ENCODE results near the gene APOM. TPM values are rescaled to one million over a fixed set of nuclear protein-coding genes. Genes with fewer than 3 reads are reported as not detected.

The APOM gene
- total and polyA plus RNA-seq, 2 of the 4 experiments (the other 2 are of a cell fraction): 1.4 to 3.8 TPM

- H3K9me1 ChIP-seq (ENCODE audit: insufficient read depth, low read length): 0 out of 2 replicates have a peak, but pooled peaks cover 5% of the 10 kb centered on the region
- no peak overlapping the region for H2AK9ac ChIP-seq (replicated peaks; ENCODE audit: low read depth, low read length, poor library complexity)
- H2AK5ac ChIP-seq (ENCODE audit: low read depth, low read length): no peak overlapping the region
- BruUV-seq (replicated peaks): no TSS peak
- peaks cover 3% of the 10 kb centered on the region; the same call in 1 of the 2 replicates for H3K4me1 ChIP-seq (ENCODE audit: control insufficient read depth, insufficient read depth, low read length)
- H3K9me3 ChIP-seq (ENCODE audit: control insufficient read depth, insufficient read depth, low read length): no peaks in the 10 kb centered on the region
- no peak overlapping the region for H2BK5ac ChIP-seq (ENCODE audit: low read depth, low read length, poor library complexity, severe bottlenecking)
- no peak overlapping the region for H3K27ac ChIP-seq (ENCODE audit: insufficient read depth, low read length)
- peaks cover 0 to 2% of the 10 kb centered on the region in 2 experiments; a peak in 1 of 4 replicates for H3K79me1 ChIP-seq (ENCODE audit: low read depth in 1 of 2, low read length in 2 of 2)
- ATAC-seq (ENCODE audit: low read depth): no peak
- dilution Hi-C loops (cut with HindIII; ENCODE audit: low sequenced_read_pairs, unreplicated experiment): no loop called here
- no peak overlapping the region for H2BK120ac ChIP-seq (ENCODE audit: low read depth, low read length)
- no peaks in the 10 kb centered on the region for H3K27me3 ChIP-seq (ENCODE audit: control insufficient read depth, insufficient read depth, low read length)
- no peak overlapping the region for H3K4me3 ChIP-seq (ENCODE audit: insufficient read depth, low read depth, low read length)
- H4K5ac ChIP-seq (ENCODE audit: low read depth, low read length): no peak overlapping the region
- intact Hi-C loops (cut with micrococcal nuclease): no loop called here
- H4K8ac ChIP-seq (ENCODE audit: low read depth in 2 of 2, low read length in 2 of 2): no peak overlapping the region
- ChIA-PET POLR2A (ENCODE audit: unreplicated experiment) (no interaction called here), CTCF (no interaction called here)
- H3K14ac ChIP-seq (replicated peaks; ENCODE audit: low read depth, low read length): no peak overlapping the region
- peaks cover 62% of the 10 kb centered on the region for H3K36me3 ChIP-seq (ENCODE audit: control insufficient read depth, insufficient read depth, low read length)
- H2BK20ac ChIP-seq (ENCODE audit: low read depth, low read length): no peak overlapping the region
- H2AFZ ChIP-seq (replicated peaks; ENCODE audit: low read length, poor library complexity): no peak overlapping the region
- no peaks in the 10 kb centered on the region for H4K20me1 ChIP-seq (ENCODE audit: insufficient read depth, low read length)
- H3K4ac ChIP-seq (ENCODE audit: low read depth, low read length): no peak overlapping the region
- no peak for TF ChIP-seq CTCF (conservative IDR thresholded peaks at IDR 0.05; ENCODE audit: low read depth, low read length)
- WGBS, 2 experiments (ENCODE audit: extremely low coverage in 2 of 2, insufficient read length in 1 of 2): no CpG with 5 or more reads among the region's 14 CpGs
- no peak overlapping the region for H4K91ac ChIP-seq (ENCODE audit: insufficient read depth, low read depth, low read length)
- no peak overlapping the region for H3K23ac ChIP-seq (ENCODE audit: low read depth, low read length)
- no peak overlapping the region for H2BK15ac ChIP-seq (ENCODE audit: low read depth, low read length)
- no peak overlapping the region for H3K4me2 ChIP-seq (ENCODE audit: low read depth, low read length)
- no peak overlapping the region for H3K56ac ChIP-seq (ENCODE audit: extremely low read depth, insufficient read depth, low read length)
- in situ Hi-C loops (cut with MboI; ENCODE audit: low sequenced_read_pairs): loop anchor here (10.0 kb wide), 2 partner anchors 147 to 257 kb away; partner anchors contain the start of gene CFB
- no peak overlapping the region for H3K18ac ChIP-seq (ENCODE audit: low read depth, low read length)
- no peak overlapping the region for H3K9ac ChIP-seq (ENCODE audit: low read depth, low read length)
- DNase-seq: no peak
These were observed 32.4 kb downstream of the APOM start for GRCh38 chr6:31687860-31688693.

Data from IMR-90 (cell line).